ENCODE measurements around the gene GRM7.

DNA sequence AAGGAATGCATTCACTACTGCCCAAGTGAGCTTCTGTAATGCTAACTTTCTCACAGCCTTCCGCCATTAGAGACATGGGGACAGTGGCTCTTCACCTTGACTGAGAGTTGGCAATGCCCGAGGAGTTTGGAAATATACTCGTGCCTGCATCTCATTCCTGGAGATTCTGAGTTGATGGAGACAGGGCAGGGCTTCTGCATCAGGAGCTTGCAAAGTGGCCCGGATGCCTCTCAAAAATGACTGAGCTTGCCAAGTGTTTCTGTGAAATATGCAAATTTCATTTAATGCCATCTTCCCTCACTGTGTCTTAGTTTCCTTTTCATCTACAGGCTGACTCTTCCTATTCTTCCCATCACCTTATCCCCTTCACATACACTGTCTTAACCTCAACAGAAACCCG is 346.2 kb downstream of the GRM7 start:
- TF ChIP-seq, protein P1, sequence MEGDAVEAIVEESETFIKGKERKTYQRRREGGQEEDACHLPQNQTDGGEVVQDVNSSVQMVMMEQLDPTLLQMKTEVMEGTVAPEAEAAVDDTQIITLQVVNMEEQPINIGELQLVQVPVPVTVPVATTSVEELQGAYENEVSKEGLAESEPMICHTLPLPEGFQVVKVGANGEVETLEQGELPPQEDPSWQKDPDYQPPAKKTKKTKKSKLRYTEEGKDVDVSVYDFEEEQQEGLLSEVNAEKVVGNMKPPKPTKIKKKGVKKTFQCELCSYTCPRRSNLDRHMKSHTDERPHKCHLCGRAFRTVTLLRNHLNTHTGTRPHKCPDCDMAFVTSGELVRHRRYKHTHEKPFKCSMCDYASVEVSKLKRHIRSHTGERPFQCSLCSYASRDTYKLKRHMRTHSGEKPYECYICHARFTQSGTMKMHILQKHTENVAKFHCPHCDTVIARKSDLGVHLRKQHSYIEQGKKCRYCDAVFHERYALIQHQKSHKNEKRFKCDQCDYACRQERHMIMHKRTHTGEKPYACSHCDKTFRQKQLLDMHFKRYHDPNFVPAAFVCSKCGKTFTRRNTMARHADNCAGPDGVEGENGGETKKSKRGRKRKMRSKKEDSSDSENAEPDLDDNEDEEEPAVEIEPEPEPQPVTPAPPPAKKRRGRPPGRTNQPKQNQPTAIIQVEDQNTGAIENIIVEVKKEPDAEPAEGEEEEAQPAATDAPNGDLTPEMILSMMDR (IDR thresholded peaks at IDR 0.05), result no peak
- no peak for TF ChIP-seq EP300 (IDR thresholded peaks at IDR 0.05)
- TF ChIP-seq POLR2AphosphoS5 (IDR thresholded peaks at IDR 0.05), result no peak
